Hepatocyte (in vitro differentiated cells): ENCODE results near the gene GLDN. TPM values are rescaled to one million over a fixed set of nuclear protein-coding genes. Genes with fewer than 3 reads are reported as not detected.

ENCODE experiments used
- DNase-seq: peaks from one replicate; pipeline ENCODE4 v3.0.0-alpha.2; 2016; ENCODE audit warnings: low spot score
- H2AFZ ChIP-seq: fragments of 200-600 bp; sonication (generic); 2 replicates; pipeline ENCODE4 v1.6.0; 2016; ENCODE audit warnings: antibody characterized with exemption, mild to moderate bottlenecking
- H3K27ac ChIP-seq: fragments of 200-600 bp; sonication (generic); 2 replicates; pipeline ENCODE4 v1.5.1; 2016; ENCODE audit warnings: mild to moderate bottlenecking
- H3K27me3 ChIP-seq: fragments of 200-600 bp; sonication (generic); 2 replicates; pipeline ENCODE4 v1.6.1; 2016
- H3K36me3 ChIP-seq: fragments of 200-600 bp; sonication (generic); replicated peaks from 2 replicates; pipeline ENCODE4 v1.5.1; 2016; ENCODE audit warnings: low read depth; ENCODE audit not compliant: insufficient read depth
- H3K4me1 ChIP-seq: fragments of 200-600 bp; sonication (generic); 2 replicates; pipeline ENCODE4 v1.5.1; 2016; ENCODE audit warnings: mild to moderate bottlenecking, moderate library complexity; ENCODE audit not compliant: insufficient read depth
- H3K4me2 ChIP-seq: fragments of 200-600 bp; sonication (generic); 2 replicates; pipeline ENCODE4 v1.6.0; 2016
- H3K4me3 ChIP-seq: fragments of 200-600 bp; sonication (generic); 2 replicates; pipeline ENCODE4 v1.5.1; 2016; ENCODE audit warnings: mild to moderate bottlenecking
- H3K79me2 ChIP-seq: fragments of 200-600 bp; sonication (generic); 2 replicates; pipeline ENCODE4 v1.6.0; 2017; ENCODE audit warnings: mild to moderate bottlenecking
- H3K9me2 ChIP-seq: fragments of 200-600 bp; sonication (generic); replicated peaks from 2 replicates; pipeline ENCODE4 v1.6.0; 2017; ENCODE audit warnings: mild to moderate bottlenecking; ENCODE audit not compliant: insufficient read depth
- H3K9me3 ChIP-seq: fragments of 200-600 bp; sonication (generic); 2 replicates; pipeline ENCODE4 v1.5.1; 2016; ENCODE audit warnings: low read depth, mild to moderate bottlenecking
- H4K20me1 ChIP-seq: fragments of 200-600 bp; sonication (generic); 2 replicates; pipeline ENCODE4 v1.6.0; 2016; ENCODE audit warnings: mild to moderate bottlenecking; ENCODE audit not compliant: insufficient read depth, poor library complexity, severe bottlenecking
- EZH2 ChIP-seq: fragments of 200-600 bp; sonication (generic); IDR thresholded peaks from 2 replicates; pipeline ENCODE4 v1.6.1; 2016; ENCODE audit warnings: antibody characterized with exemption, mild to moderate bottlenecking, borderline replicate concordance
- EZH2phosphoT487 ChIP-seq: fragments of 200-600 bp; sonication (generic); IDR thresholded peaks from one replicate; pipeline ENCODE4 v1.6.1; 2018; ENCODE audit warnings: antibody characterized with exemption, mild to moderate bottlenecking, low read depth, moderate library complexity; ENCODE audit not compliant: unreplicated experiment, severe bottlenecking
- WGBS: methylation state at CpG from one replicate; pipeline ENCODE4 v1.1.6; 2016; ENCODE audit warnings: low lambda C conversion rate; ENCODE audit errors: missing lambda C conversion rate; 5-methylcytosine and 5-hydroxymethylcytosine counted together
- polyA plus RNA-seq: library from polyadenylated mRNA; unstranded; fragments of >200 nt; fragmentation: Nextera tagmentation; extraction: Ambion mirVana; gene quantifications from 2 replicates; pipeline ENCODE4 v1.2.1, GENCODE V29; 2016
- total RNA-seq: library from RNA; depleted of rRNA; stranded (reverse); fragments of >200 nt; gene quantifications from 2 replicates; pipeline ENCODE4 v1.2.3, GENCODE V29; 2014
- TF ChIP-seq, protein P1 (sequence below): fragments of 200-600 bp; sonication (generic); IDR thresholded peaks from 2 replicates; pipeline ENCODE4 v1.5.1; 2016; ENCODE audit warnings: antibody characterized with exemption, mild to moderate bottlenecking; ENCODE audit not compliant: poor library complexity

The GLDN gene
- total and polyA plus RNA-seq, 2 experiments from 2014 or later: 0.07 to 1.8 TPM

DNA sequence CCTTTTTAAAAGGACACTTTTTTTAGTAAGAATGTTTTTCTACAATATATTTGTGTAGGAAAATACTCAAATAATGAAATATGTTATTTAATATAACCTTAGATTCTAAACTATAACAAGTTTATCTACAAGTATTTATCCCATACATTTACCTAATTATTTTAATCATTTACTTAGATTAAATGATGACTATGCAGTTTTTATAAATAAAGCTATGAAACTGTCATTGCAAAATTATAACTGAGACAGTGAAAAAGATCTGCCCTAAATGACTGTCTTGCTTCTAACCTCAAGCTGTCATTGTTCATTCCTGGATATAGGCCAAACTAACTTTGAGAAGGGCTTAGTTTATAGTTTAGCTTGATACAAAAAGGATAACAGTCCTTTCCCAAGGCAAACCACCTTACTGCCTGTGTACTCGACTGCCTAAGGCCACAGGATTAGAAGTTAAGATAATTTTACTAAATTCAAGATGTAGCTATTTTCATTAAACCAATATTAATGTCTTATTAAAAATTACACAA lies 84.1 kb downstream of the GLDN start:
- no peak overlapping the region for H3K27ac ChIP-seq
- no peak overlapping the region for H3K4me3 ChIP-seq
- WGBS: 53% methylated on average over 1 of the region's 1 CpG
- TF ChIP-seq EZH2phosphoT487 (no peak), EZH2 (no peak)
- TF ChIP-seq, protein P1, sequence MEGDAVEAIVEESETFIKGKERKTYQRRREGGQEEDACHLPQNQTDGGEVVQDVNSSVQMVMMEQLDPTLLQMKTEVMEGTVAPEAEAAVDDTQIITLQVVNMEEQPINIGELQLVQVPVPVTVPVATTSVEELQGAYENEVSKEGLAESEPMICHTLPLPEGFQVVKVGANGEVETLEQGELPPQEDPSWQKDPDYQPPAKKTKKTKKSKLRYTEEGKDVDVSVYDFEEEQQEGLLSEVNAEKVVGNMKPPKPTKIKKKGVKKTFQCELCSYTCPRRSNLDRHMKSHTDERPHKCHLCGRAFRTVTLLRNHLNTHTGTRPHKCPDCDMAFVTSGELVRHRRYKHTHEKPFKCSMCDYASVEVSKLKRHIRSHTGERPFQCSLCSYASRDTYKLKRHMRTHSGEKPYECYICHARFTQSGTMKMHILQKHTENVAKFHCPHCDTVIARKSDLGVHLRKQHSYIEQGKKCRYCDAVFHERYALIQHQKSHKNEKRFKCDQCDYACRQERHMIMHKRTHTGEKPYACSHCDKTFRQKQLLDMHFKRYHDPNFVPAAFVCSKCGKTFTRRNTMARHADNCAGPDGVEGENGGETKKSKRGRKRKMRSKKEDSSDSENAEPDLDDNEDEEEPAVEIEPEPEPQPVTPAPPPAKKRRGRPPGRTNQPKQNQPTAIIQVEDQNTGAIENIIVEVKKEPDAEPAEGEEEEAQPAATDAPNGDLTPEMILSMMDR: no peak
- no peaks in the 10 kb centered on the region for H3K9me2 ChIP-seq
- H3K4me2 ChIP-seq: no peak overlapping the region
- no peaks in the 10 kb centered on the region for H3K27me3 ChIP-seq
- H3K36me3 ChIP-seq: no peaks in the 10 kb centered on the region
- H3K9me3 ChIP-seq: no peaks in the 10 kb centered on the region
- H2AFZ ChIP-seq: no peak overlapping the region
- no peaks in the 10 kb centered on the region for H3K79me2 ChIP-seq
- DNase-seq: no peak
- no peaks in the 10 kb centered on the region for H3K4me1 ChIP-seq
- no peaks in the 10 kb centered on the region for H4K20me1 ChIP-seq

DNA sequence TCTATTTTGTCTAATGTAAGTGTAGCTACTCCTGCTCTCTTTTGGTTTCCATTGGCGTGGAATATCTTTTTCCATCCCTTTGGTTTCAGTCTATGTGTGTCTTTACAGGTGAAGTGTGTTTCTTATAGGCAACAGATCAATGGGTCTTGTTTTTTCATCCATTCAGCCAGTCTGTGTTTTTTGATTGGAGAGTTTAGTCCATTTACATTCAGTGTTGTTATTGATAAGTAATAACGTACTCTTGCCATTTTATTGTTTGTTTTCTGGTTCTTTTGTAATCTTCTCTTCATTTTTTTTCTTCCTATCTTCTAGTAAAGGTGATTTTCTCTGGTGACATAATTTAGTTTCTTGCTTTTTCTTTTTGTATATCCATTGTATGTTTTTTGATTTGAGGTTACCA lies 97.1 kb downstream of the GLDN start:
- 85% methylated on average over 2 of the region's 2 CpGs for WGBS
- no peaks in the 10 kb centered on the region for H3K36me3 ChIP-seq

DNA sequence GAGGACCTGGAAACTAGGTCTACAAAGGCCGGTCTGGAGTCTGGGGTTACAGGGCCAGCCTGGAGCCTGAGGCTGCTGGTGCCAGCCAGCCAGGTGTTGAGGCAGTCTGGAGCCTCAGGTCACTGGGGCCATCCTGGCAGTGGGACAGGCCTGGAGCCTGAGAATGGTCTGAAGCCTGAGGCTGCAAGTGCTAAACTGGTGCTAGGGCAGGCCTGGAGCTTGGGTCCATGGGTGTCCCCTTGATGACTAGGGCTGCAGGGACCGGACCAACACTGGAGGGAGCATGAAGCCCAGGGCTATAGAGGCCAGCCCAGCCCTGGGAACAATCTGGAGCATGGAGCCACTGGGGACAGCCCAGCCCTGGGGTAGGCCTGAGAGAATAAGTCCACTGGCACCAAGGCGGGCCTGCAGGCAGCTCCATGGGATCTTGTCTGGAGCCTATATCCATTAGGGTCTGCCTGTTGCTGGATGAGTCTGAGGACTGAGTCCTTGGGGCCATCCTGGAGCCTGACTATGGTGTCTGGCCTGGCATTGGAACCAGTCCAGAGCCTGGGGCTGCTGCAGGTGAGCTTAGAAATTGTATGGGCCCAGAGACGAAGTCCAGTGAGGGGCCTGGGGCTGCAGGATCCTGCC lies 101.9 kb downstream of the GLDN start:
- Histone ChIP-seq H3K27ac (no peak overlapping the region), H3K79me2 (no peaks in the 10 kb centered on the region), H2AFZ (no peak overlapping the region), H3K4me2 (no peak overlapping the region), H3K27me3 (no peaks in the 10 kb centered on the region), H3K9me3 (no peaks in the 10 kb centered on the region), H3K36me3 (no peaks in the 10 kb centered on the region), H3K4me3 (no peak overlapping the region), H3K9me2 (no peaks in the 10 kb centered on the region), H4K20me1 (no peaks in the 10 kb centered on the region), H3K4me1 (no peaks in the 10 kb centered on the region)
- WGBS: 96% methylated on average over 4 of the region's 4 CpGs
- TF ChIP-seq EZH2 (no peak), EZH2phosphoT487 (no peak)
- TF ChIP-seq, protein P1: no peak
- no peak for DNase-seq

More for the DNA sequence above, 97.1 kb downstream of the GLDN start:
- no peak overlapping the region for H3K27ac ChIP-seq
- no peak overlapping the region for H3K4me3 ChIP-seq
- H3K4me2 ChIP-seq: no peak overlapping the region
- DNase-seq: no peak
- no peaks in the 10 kb centered on the region for H3K79me2 ChIP-seq
- H3K27me3 ChIP-seq: no peaks in the 10 kb centered on the region
- no peaks in the 10 kb centered on the region for H3K9me2 ChIP-seq
- no peaks in the 10 kb centered on the region for H3K9me3 ChIP-seq
- H4K20me1 ChIP-seq: no peaks in the 10 kb centered on the region
- TF ChIP-seq, protein P1: no peak
- TF ChIP-seq EZH2phosphoT487 (no peak), EZH2 (no peak)
- no peaks in the 10 kb centered on the region for H3K4me1 ChIP-seq
- H2AFZ ChIP-seq: no peak overlapping the region
